ENCODE measurements around the gene EPS8L1. TPM values are rescaled to one million over a fixed set of nuclear protein-coding genes. Genes with fewer than 3 reads are reported as not detected.
A peak's percentile ranks its signal among the peaks of the same experiment; 100 is the strongest.

Gene EPS8L1
- total RNA-seq, 1 donor from 2014 or later, result 0.58 TPM

GRCh38 chr19:55079400-55080038, 3.9 kb downstream of the EPS8L1 start:
- no peak for DNase-seq (ENCODE audit: low spot score)

- no peak for DNase-seq (ENCODE audit: low spot score)
Measured at GRCh38 chr19:55080121-55080967, 4.7 kb downstream of the EPS8L1 start.

- no peak for DNase-seq (ENCODE audit: low spot score)
Measured at GRCh38 chr19:55080968-55081769, 5.5 kb downstream of the EPS8L1 start.

GRCh38 chr19:55081770-55082019, 6.0 kb downstream of the EPS8L1 start:
- no peak for DNase-seq (ENCODE audit: low spot score)

GRCh38 chr19:55082020-55082851, 6.6 kb downstream of the EPS8L1 start:
- no peak for DNase-seq (ENCODE audit: low spot score)

- no peak for DNase-seq (ENCODE audit: low spot score)
Measured at GRCh38 chr19:55083004-55083850, 7.6 kb downstream of the EPS8L1 start.

GRCh38 chr19:55084416-55084815, 8.7 kb downstream of the EPS8L1 start:
- no peak for DNase-seq (ENCODE audit: low spot score)

- no peak for DNase-seq (ENCODE audit: low spot score)
Measured at GRCh38 chr19:55085923-55086715, 10.4 kb downstream of the EPS8L1 start.

- DNase-seq (ENCODE audit: low spot score), result peak; percentile 95
Measured at GRCh38 chr19:55086730-55087541, 11.3 kb downstream of the EPS8L1 start.

GRCh38 chr19:55087542-55087901, 11.9 kb downstream of the EPS8L1 start:
- no peak for DNase-seq (ENCODE audit: low spot score)

GRCh38 chr19:55088021-55088451, 12.4 kb downstream of the EPS8L1 start:
- no peak for DNase-seq (ENCODE audit: low spot score)

- DNase-seq (ENCODE audit: low spot score), result no peak
Measured at GRCh38 chr19:55088543-55089341, 13.1 kb downstream of the EPS8L1 start.

- no peak for DNase-seq (ENCODE audit: low spot score)
Measured at GRCh38 chr19:55089342-55089944, 13.8 kb downstream of the EPS8L1 start.

GRCh38 chr19:55090564-55090963, 14.9 kb downstream of the EPS8L1 start:
- no peak for DNase-seq (ENCODE audit: low spot score)

- DNase-seq (ENCODE audit: low spot score), result no peak
Measured at GRCh38 chr19:55091126-55091910, 15.6 kb downstream of the EPS8L1 start.

GRCh38 chr19:55091955-55092354, 16.3 kb downstream of the EPS8L1 start:
- DNase-seq (ENCODE audit: low spot score), result no peak
